ENCODE data around the gene BAZ1B.
"Not testable (repeated sequence)": the region's sequence is repeated elsewhere in the genome, so short reads cannot be mapped to it uniquely, and the experiment has no call there.

Gene BAZ1B

DNA sequence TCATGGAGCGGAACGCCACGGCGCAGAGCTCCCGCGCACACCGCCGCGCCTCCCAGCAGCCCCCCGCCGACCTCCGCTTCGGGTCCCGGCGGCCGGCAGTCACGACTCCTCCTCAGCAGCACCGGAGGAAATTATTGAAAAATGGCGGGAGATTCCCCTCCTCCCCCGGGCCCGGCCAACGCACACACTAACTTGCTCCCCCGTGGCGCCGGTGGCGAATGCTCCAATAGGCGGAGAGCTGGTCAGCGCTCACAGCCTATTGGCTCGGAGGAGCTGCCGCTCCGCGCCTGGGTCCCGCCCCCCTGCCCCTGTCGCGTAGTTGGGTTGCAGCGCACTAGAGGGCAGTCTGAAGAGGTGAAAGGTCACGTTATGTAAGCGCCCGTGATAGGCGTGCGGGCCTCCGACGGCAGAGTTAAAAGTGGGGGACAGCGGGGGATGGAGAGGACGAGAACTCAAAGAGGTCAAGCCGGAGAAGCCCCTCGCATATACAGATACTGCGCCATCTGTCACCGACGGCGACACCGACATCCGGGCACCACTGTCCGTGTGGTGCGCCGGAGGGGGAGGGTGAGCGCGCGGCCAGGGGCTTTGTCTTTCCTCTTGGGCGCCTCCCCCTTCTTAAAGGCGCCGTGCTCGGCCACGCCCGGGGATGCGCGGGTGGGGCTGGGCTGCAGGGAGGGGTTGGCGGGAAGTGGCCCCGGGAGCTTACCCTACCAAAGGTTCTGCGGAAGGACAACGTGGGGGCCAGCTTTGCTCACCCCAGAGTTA lies at the start of gene BAZ1B:
BAZ1B (minus strand) TSS at position 189 of the 768 bp plus-strand sequence. CDS start 360 bp downstream, outside the sequence.
- DNase-seq: peak; percentile 98 to 99

DNA sequence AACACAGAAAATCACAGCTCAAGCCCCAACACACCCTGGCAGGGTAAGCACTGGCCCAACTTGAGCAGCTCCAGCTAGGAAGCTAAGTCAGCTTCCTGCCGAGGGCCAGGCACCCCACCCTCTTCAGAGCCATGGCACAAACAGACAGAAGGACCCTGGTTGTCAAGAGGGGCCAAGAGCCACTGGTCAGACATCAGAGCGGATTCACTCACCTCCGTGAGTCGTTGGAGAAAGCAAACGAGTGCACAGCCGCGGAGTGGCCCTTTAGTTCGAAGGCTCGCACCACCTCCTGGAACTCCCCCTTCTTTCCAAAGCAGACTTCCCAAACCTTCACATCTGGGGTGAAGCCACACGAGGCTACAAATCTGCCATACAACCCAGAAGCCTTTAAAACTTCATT lies 48.9 kb upstream of the BAZ1B start:
- DNase-seq: no peak

- DNase-seq: no peak
These were observed 48.4 kb upstream of the BAZ1B start for GRCh38 chr7:73570521-73570920.

DNA sequence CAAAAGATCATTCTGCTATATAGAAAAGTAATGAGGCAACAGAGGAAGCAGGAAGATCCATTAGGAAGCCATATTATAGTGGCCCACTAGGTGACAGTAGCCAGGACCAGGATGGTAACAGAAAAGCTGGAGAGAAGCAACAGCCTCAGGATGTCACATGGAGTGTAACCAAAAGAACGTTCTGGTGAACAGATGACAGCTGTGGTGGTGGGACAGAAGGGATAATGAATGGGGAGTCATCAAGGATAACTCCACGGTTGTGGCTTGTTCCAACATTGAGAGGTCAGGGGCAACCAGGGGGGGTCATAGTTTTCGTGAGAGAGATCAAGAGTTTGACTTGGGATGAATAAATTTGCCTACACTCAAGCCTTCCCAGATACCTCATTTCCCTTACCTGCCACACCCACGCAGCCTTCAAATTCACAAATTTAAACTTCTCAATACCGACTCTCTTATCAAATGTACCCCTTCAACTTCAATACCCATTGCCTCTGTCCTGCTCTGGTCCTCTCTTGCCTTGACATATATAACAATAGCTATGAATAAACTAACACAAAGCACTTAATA lies 47.0 kb upstream of the BAZ1B start:
- DNase-seq: no peak

GRCh38 chr7:73567846-73568685 lies 46.0 kb upstream of the BAZ1B start:
- DNase-seq: no peak

GRCh38 chr7:73567140-73567539 lies 45.0 kb upstream of the BAZ1B start:
- DNase-seq: no peak

DNA sequence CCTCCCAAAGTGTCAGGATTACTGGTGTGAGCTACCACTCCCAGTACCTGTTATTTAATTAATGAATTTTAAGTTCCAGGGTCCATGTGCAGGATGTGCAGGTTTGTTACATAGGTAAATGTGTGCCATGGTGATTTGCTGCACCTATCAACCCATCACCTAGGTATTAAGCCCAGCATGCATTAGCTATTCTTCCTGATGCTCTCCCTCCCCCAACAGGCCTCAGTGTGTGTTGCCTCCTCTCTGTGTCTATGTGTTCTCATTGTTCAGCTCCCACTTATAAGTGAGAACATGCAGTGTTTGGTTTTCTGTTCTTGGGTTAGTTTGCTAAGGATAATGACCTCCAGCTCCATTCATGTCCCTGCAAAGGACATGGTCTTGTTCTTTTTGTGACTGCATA lies 44.3 kb upstream of the BAZ1B start:
- not testable (repeated sequence) for DNase-seq

GRCh38 chr7:73565675-73566340 lies 43.7 kb upstream of the BAZ1B start:
- no peak for DNase-seq

DNA sequence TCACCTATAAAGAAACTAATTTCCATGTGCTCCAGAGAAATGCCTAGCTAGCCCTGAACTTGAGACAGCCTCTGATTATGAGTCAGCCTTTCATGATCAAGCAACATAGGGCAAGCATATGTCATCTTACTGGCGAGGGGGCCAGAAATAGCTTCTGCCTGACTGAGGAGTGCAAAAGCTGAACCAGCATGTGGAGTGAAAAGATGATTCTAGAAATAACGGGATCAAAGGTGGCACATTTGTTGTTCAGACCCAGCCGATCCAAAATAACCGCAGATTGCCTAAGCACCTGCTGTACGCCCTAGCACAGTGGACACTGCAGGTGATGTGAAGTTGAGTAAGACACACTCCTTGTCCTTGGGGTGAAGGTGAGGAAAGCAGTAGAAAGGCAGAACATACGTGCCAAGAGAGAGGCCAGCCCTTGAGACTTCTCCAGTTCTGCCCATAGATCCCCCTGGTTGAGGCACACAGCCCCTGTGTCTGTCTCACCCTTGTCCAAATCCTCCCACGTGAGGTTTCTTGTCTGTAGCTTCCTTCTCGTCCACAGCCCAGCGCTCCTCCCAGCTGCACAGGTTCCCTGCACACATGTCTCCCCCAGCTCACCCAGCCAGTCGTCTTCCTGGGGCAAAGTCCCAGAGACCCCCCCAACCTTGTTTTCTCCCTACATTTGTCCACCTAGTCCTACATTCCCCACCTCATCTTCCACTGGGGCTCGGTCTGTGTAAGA lies 38.2 kb upstream of the BAZ1B start:
- no peak for DNase-seq

GRCh38 chr7:73557397-73558257 lies 35.5 kb upstream of the BAZ1B start, which contains the start of gene BCL7B:
Gene BCL7B (minus strand): TSS chr7:73557690. CDS start chr7:73557578, 112 bp downstream.
- peak; percentile 71 to 90 for DNase-seq

DNA sequence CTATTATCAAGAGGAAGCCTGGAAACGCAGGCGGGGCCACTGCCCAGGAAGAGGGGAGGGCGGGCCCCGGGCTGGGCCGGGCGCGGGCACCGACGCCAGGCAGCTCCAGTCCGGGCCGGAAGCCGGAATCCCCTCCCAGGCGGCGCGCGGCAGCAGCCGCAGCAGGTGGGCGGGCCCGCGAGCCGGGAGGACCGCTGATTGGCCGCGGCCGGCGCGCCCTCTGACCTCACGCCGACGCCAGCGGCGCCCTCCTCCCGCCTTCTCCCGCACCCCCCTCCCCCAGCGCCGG lies 35.0 kb upstream of the BAZ1B start:
- peak; percentile 86 to 93 for DNase-seq

DNA sequence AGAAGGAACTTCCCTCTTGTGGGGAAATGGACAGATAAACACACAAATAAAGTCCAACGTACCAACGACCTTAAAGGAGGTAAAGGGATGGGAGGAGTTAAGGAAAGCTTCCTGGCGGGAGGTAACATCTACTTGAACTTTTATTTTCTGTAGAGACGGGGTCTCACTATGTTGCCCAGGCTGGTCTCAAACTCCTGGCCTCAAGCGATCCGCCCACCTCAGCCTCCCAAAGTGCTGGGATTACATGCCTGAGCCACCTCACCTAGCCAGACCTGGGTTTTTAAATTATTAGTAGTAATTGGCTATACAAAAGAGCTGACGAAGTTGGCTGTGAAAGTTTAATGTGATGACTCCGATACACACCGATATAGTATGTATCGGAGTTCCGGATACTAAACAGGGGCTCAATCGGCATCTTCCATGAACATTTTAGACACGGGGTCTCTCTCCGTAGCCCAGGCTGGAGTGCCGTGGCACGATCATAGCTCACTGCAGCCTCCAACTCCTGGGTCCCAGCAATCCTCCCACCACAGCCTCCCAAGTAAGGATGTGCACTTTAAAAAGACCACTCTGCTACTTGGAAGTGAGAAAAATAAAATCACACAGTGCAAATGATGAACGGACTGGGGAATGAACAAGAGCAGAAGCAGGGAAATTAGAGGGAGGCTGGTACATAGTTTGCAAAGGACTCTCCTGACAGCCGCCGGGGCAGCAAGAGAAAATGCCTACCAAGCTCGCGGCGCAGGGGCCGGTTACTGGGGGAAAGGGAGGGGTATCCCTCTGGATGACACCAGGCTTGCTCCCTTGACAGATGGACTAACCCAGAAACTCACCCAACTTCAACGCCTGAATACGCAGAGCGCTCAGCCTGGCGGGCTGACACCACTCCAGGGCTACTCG lies 34.4 kb upstream of the BAZ1B start:
- no peak for DNase-seq

GRCh38 chr7:73555411-73555982 lies 33.4 kb upstream of the BAZ1B start:
- DNase-seq: no peak

DNA sequence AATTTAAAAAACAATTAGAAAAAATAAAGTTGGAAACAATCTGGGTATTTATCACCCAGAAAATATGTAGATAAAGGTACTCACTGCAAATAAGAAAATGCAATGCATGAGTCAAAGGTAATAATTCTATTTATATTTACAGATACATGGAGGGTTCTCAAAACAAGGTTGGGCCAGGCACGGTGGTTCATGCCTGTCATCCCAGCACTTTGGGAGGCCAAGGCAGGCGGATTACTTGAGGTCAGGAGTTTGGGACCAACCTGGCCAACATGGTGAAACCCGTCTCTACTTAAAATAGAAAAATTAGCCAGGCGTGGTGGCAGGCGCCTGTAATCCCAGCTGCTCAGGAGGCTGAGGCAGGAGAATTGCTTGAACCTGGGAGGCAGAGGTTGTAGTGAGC lies 28.0 kb upstream of the BAZ1B start:
- DNase-seq: not testable (repeated sequence)

GRCh38 chr7:73549176-73549575 lies 27.1 kb upstream of the BAZ1B start:
- DNase-seq: no peak

DNA sequence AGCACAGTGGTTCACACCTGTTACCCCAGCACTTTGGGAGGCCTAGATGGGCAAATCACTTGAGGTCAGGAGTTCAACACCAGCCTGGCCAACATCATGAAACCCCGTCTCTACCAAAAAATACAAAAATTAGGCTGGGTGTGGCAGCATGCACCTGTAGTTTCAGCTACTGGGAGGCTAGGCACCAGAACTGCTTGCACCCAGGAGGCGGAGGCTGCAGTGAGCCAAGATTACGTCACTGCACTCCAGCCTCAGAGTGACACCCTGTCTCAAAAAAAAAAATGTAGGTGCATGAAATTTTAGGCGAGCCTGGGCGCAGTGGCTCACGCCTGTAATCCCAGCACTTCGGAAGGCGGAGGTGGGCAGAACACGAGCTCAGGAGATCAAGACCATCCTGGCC lies 25.7 kb upstream of the BAZ1B start:
- no peak for DNase-seq

- no peak for DNase-seq
These were observed 22.6 kb upstream of the BAZ1B start for GRCh38 chr7:73544678-73545077.

DNA sequence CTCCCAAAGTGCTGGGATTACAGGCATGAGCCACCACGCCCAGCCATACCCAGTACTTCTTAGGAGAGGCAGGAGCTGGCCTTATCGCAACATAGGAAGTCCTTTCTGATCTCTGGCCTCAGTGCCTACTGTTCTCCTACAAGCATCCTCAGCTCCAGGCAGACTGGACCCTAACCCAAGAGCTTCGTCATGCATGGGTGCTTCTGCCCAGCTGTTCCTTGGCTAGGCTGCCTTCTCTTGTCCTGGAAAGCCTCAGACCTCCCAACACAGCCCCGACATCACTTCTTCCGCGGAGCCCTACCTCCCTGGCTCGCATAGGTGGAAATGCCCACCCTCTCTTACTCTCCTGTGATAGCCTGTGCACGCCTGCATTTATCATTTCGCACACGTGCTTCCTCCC lies 19.6 kb upstream of the BAZ1B start:
- no peak for DNase-seq

DNA sequence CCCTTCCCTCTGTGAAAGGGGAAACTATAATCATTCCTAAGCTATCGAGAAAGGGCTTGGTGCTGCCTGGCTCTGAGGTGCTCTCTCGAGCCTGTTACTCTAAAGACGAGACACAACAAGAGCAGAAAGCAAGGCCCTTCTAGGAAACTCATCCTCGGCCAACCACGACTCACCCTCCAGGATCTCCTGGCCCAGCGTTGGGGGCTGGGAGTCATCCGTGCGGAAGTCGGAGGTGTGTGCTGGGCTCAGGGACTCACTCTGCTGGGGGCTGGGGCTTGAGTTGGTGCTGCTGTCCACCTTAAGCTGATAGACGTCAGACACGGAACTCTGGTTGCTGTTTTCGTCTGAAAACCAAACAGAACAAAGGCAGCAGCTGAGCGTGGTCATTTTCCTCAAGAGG lies 17.6 kb upstream of the BAZ1B start:
- no peak for DNase-seq

DNA sequence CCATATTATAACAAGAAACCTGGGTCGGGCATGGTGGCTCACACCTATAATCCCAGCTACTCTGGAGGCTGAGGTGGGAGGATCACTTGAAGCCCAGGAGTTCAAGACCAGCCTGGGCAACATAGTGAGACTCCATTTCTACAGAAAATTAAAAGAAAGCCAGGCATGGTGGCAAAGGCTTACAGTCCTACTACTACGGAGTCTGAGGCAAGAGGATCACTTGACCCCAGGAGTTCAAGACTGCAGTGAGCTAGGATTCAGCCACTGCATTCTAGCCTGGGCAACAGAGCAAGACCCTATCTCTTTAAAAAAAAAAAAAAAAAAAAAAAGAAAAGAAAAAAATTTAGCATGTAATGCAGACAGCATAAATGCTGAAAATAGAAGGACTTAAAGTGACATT lies 16.4 kb upstream of the BAZ1B start:
- not testable (repeated sequence) for DNase-seq

Data from NCI-H1930 (cell line).